ENCODE results near the gene TMEM132D.

- TF ChIP-seq CTCF (IDR thresholded peaks at IDR 0.05) (no peak), EZH2phosphoT487 (IDR thresholded peaks at IDR 0.05) (no peak)
These were observed 3.5 kb downstream of the TMEM132D start for GRCh38 chr12:129900306-129900705.
